ENCODE measurements around the gene NABP2. TPM values are rescaled to one million over a fixed set of nuclear protein-coding genes. Genes with fewer than 3 reads are reported as not detected.

Gene NABP2
- polyA plus RNA-seq, 1 donor from 2014 or later, result 54.3 TPM

DNA sequence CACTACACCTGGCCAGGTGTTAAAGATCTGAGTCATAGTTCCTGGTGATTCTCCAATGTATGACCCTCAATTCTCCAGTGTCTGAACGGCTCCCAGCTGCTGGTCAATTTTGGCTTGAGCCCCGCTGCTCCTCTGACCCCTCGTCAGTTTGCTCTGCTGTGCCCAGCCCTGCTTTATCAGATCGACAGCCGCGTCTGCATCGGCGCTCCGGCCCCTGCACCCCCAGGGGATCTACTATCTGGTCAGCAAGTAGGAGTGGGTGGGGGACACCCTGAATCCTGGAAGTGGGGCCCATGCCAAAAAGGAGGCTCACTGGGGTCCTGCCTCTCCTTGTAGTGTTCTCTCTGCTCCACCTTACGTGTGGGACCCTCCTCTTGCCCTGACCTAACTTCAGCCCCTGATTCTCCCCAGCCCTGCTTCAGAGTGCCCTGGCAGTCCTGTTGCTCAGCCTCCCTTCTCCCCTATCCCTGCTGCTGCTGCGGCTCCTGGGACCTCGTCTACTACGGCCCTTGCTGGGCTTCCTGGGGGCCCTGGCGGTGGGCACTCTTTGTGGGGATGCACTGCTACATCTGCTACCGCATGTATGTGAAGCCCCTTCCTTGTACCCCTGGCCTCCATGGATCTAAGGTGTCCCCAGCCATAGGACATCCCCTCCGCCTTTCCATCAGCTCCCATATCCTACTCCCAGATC, 10.7 kb downstream of the NABP2 start:
- Histone ChIP-seq H3K36me3 (ENCODE audit: insufficient read depth, low read length) (no peaks in the 10 kb centered on the region), H3K4me2 (ENCODE audit: low read length) (no peak overlapping the region), H3K9me3 (ENCODE audit: low read length) (no peaks in the 10 kb centered on the region), H3K4me3 (ENCODE audit: low read length) (no peak overlapping the region), H3K9me2 (ENCODE audit: insufficient read depth, low read length) (no peaks in the 10 kb centered on the region), H3F3A (ENCODE audit: insufficient read depth, low read length, poor library complexity, severe bottlenecking) (no peaks in the 10 kb centered on the region), H2AFZ (ENCODE audit: low read depth, low read length) (no peak overlapping the region), H3K27me3 (ENCODE audit: insufficient read depth, low read depth, low read length) (no peaks in the 10 kb centered on the region), H3K9ac (ENCODE audit: low read length) (no peak overlapping the region), H3K27ac (ENCODE audit: low read length) (no peak overlapping the region), H3K79me2 (replicated peaks; ENCODE audit: insufficient read depth, low read length) (no peaks in the 10 kb centered on the region), H4K20me1 (ENCODE audit: insufficient read depth) (no peaks in the 10 kb centered on the region)
- TF ChIP-seq, protein P1, sequence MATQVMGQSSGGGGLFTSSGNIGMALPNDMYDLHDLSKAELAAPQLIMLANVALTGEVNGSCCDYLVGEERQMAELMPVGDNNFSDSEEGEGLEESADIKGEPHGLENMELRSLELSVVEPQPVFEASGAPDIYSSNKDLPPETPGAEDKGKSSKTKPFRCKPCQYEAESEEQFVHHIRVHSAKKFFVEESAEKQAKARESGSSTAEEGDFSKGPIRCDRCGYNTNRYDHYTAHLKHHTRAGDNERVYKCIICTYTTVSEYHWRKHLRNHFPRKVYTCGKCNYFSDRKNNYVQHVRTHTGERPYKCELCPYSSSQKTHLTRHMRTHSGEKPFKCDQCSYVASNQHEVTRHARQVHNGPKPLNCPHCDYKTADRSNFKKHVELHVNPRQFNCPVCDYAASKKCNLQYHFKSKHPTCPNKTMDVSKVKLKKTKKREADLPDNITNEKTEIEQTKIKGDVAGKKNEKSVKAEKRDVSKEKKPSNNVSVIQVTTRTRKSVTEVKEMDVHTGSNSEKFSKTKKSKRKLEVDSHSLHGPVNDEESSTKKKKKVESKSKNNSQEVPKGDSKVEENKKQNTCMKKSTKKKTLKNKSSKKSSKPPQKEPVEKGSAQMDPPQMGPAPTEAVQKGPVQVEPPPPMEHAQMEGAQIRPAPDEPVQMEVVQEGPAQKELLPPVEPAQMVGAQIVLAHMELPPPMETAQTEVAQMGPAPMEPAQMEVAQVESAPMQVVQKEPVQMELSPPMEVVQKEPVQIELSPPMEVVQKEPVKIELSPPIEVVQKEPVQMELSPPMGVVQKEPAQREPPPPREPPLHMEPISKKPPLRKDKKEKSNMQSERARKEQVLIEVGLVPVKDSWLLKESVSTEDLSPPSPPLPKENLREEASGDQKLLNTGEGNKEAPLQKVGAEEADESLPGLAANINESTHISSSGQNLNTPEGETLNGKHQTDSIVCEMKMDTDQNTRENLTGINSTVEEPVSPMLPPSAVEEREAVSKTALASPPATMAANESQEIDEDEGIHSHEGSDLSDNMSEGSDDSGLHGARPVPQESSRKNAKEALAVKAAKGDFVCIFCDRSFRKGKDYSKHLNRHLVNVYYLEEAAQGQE (IDR thresholded peaks at IDR 0.05; ENCODE audit: borderline replicate concordance), result no peak
- no peak for TF ChIP-seq POLR2AphosphoS5 (IDR thresholded peaks at IDR 0.05)
- no peak for TF ChIP-seq MXI1 (conservative IDR thresholded peaks at IDR 0.05; ENCODE audit: poor library complexity, severe bottlenecking)
- TF ChIP-seq, protein P2, sequence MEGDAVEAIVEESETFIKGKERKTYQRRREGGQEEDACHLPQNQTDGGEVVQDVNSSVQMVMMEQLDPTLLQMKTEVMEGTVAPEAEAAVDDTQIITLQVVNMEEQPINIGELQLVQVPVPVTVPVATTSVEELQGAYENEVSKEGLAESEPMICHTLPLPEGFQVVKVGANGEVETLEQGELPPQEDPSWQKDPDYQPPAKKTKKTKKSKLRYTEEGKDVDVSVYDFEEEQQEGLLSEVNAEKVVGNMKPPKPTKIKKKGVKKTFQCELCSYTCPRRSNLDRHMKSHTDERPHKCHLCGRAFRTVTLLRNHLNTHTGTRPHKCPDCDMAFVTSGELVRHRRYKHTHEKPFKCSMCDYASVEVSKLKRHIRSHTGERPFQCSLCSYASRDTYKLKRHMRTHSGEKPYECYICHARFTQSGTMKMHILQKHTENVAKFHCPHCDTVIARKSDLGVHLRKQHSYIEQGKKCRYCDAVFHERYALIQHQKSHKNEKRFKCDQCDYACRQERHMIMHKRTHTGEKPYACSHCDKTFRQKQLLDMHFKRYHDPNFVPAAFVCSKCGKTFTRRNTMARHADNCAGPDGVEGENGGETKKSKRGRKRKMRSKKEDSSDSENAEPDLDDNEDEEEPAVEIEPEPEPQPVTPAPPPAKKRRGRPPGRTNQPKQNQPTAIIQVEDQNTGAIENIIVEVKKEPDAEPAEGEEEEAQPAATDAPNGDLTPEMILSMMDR (IDR thresholded peaks at IDR 0.05; ENCODE audit: poor library complexity, severe bottlenecking), result no peak
- no peak for TF ChIP-seq EP300 (conservative IDR thresholded peaks at IDR 0.05; ENCODE audit: poor library complexity, severe bottlenecking)
- no peak for TF ChIP-seq SMC3 (conservative IDR thresholded peaks at IDR 0.05; ENCODE audit: poor library complexity)
- TF ChIP-seq EZH2 (IDR thresholded peaks at IDR 0.05; ENCODE audit: borderline replicate concordance, insufficient read depth, low read length, poor library complexity, severe bottlenecking), result no peak
- TF ChIP-seq RAD21 (conservative IDR thresholded peaks at IDR 0.05), result no peak
- no peak for TF ChIP-seq TAF1 (IDR thresholded peaks at IDR 0.05; ENCODE audit: low read depth)

DNA sequence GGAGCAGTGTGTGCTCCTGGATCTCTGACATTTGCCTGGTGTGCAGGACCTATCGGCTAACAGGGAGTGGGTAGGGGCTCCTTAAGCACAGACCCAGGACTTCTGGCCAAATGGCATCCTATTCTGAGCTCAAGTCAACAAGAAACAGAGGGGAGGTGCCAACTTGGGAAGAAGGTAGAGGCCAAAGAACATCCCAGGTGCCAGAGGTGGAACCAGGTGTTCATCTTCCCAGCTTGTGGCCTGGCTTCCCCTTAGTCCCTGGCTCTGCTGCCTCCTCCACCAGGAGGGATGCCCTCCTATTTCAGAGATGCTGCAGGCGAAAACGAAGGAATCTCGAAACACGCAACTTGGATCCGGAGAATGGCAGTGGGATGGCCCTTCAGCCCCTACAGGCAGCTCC, 11.9 kb downstream of the NABP2 start:
- no peak overlapping the region for H3K9ac ChIP-seq (ENCODE audit: low read length)
- H3K9me2 ChIP-seq (ENCODE audit: insufficient read depth, low read length), result no peaks in the 10 kb centered on the region
- H3K79me2 ChIP-seq (replicated peaks; ENCODE audit: insufficient read depth, low read length), result no peaks in the 10 kb centered on the region
- no peaks in the 10 kb centered on the region for H3F3A ChIP-seq (ENCODE audit: insufficient read depth, low read length, poor library complexity, severe bottlenecking)
- H2AFZ ChIP-seq (ENCODE audit: low read depth, low read length), result no peak overlapping the region
- H3K36me3 ChIP-seq (ENCODE audit: insufficient read depth, low read length), result no peaks in the 10 kb centered on the region
- H3K27me3 ChIP-seq (ENCODE audit: insufficient read depth, low read depth, low read length), result no peaks in the 10 kb centered on the region
- no peak overlapping the region for H3K27ac ChIP-seq (ENCODE audit: low read length)
- no peak overlapping the region for H3K4me3 ChIP-seq (ENCODE audit: low read length)
- no peaks in the 10 kb centered on the region for H4K20me1 ChIP-seq (ENCODE audit: insufficient read depth)
- H3K4me2 ChIP-seq (ENCODE audit: low read length), result no peak overlapping the region
- TF ChIP-seq, protein P2 (IDR thresholded peaks at IDR 0.05; ENCODE audit: poor library complexity, severe bottlenecking), result no peak
- TF ChIP-seq POLR2AphosphoS5 (IDR thresholded peaks at IDR 0.05) (no peak), EP300 (conservative IDR thresholded peaks at IDR 0.05; ENCODE audit: poor library complexity, severe bottlenecking) (no peak), SMC3 (conservative IDR thresholded peaks at IDR 0.05; ENCODE audit: poor library complexity) (no peak), EZH2 (IDR thresholded peaks at IDR 0.05; ENCODE audit: borderline replicate concordance, insufficient read depth, low read length, poor library complexity, severe bottlenecking) (no peak), TAF1 (IDR thresholded peaks at IDR 0.05; ENCODE audit: low read depth) (no peak), MXI1 (conservative IDR thresholded peaks at IDR 0.05; ENCODE audit: poor library complexity, severe bottlenecking) (no peak), RAD21 (conservative IDR thresholded peaks at IDR 0.05) (no peak)
- TF ChIP-seq, protein P1 (IDR thresholded peaks at IDR 0.05; ENCODE audit: borderline replicate concordance), result no peak
- no peaks in the 10 kb centered on the region for H3K9me3 ChIP-seq (ENCODE audit: low read length)

All from neural cell (in vitro differentiated cells).